Measurements from ENCODE around the gene DCXR. TPM values are rescaled to one million over a fixed set of nuclear protein-coding genes. Genes with fewer than 3 reads are reported as not detected.

The DCXR gene
- total RNA-seq, 2 donors from 2014 or later: 235 to 744 TPM

GRCh38 chr17:82045936-82046484 is 8.5 kb upstream of the DCXR start:
- Histone ChIP-seq H3K4me3 (no peak overlapping the region), H3K27ac (no peak overlapping the region), H3K9me3 (no peaks in the 10 kb centered on the region), H3K27me3 (replicated peaks; ENCODE audit: insufficient read depth) (no peaks in the 10 kb centered on the region), H3K4me1 (replicated peaks) (peaks cover 7% of the 10 kb centered on the region), H3K36me3 (peaks cover 6 to 10% of the 10 kb centered on the region in 2 donors)
- intact Hi-C loops (cut with DNase I): no loop called here
- no peak for DNase-seq (ENCODE audit: low spot score)
- TF ChIP-seq POLR2AphosphoS5 (IDR thresholded peaks at IDR 0.05) (no peak), CTCF (IDR thresholded peaks at IDR 0.05) (no peak)
- 77% methylated on average over 14 of the region's 14 CpGs for WGBS

GRCh38 chr17:82043507-82043906 is 6.0 kb upstream of the DCXR start:
- no peak for DNase-seq (ENCODE audit: low spot score)
- H3K9me3 ChIP-seq: no peaks in the 10 kb centered on the region
- no peaks in the 10 kb centered on the region for H3K27me3 ChIP-seq (replicated peaks; ENCODE audit: insufficient read depth)
- 72% methylated on average over 15 of the region's 16 CpGs for WGBS
- intact Hi-C loops (cut with DNase I): no loop called here
- H3K4me3 ChIP-seq: no peak overlapping the region
- no peaks in the 10 kb centered on the region for H3K4me1 ChIP-seq (replicated peaks)
- H3K36me3 ChIP-seq: peaks cover 0 to 10% of the 10 kb centered on the region in 2 donors
- no peak overlapping the region for H3K27ac ChIP-seq
- no peak for TF ChIP-seq CTCF (IDR thresholded peaks at IDR 0.05)
- no peak for TF ChIP-seq POLR2AphosphoS5 (IDR thresholded peaks at IDR 0.05)
- TF ChIP-seq POLR2A (IDR thresholded peaks at IDR 0.05): no peak

GRCh38 chr17:82042649-82043048 is 5.2 kb upstream of the DCXR start:
- Histone ChIP-seq H3K9me3 (no peaks in the 10 kb centered on the region), H3K4me1 (replicated peaks) (no peaks in the 10 kb centered on the region), H3K36me3 (peaks cover 0 to 4% of the 10 kb centered on the region in 2 donors), H3K4me3 (no peak overlapping the region), H3K27ac (no peak overlapping the region), H3K27me3 (replicated peaks; ENCODE audit: insufficient read depth) (no peaks in the 10 kb centered on the region)
- intact Hi-C loops (cut with DNase I): no loop called here
- 96% methylated on average over 7 of the region's 9 CpGs for WGBS
- TF ChIP-seq CTCF (IDR thresholded peaks at IDR 0.05): no peak
- no peak for TF ChIP-seq POLR2AphosphoS5 (IDR thresholded peaks at IDR 0.05)
- no peak for TF ChIP-seq POLR2A (IDR thresholded peaks at IDR 0.05)
- no peak for DNase-seq (ENCODE audit: low spot score)

- WGBS: 80% methylated on average over 17 of the region's 17 CpGs
- intact Hi-C loops (cut with DNase I): no loop called here
- no peaks in the 10 kb centered on the region for H3K9me3 ChIP-seq
- H3K27me3 ChIP-seq (replicated peaks; ENCODE audit: insufficient read depth): no peaks in the 10 kb centered on the region
- DNase-seq (ENCODE audit: low spot score): no peak
- H3K36me3 ChIP-seq: no peaks in the 10 kb centered on the region
- peaks cover 3% of the 10 kb centered on the region for H3K4me1 ChIP-seq (replicated peaks)
- TF ChIP-seq CTCF (IDR thresholded peaks at IDR 0.05) (no peak), POLR2A (IDR thresholded peaks at IDR 0.05) (no peak), POLR2AphosphoS5 (IDR thresholded peaks at IDR 0.05) (no peak)
- H3K27ac ChIP-seq: no peak overlapping the region
- H3K4me3 ChIP-seq: no peak overlapping the region
Observed at GRCh38 chr17:82041144-82041814, 3.8 kb upstream of the DCXR start.
